ENCODE measurements around the gene FAM13B.
"Not testable (repeated sequence)": the region's sequence is repeated elsewhere in the genome, so short reads cannot be mapped to it uniquely, and the experiment has no call there.

FAM13B gene

GRCh38 chr5:138054206-138054605 lies 21.3 kb upstream of the FAM13B start:
- TF ChIP-seq, protein P1, sequence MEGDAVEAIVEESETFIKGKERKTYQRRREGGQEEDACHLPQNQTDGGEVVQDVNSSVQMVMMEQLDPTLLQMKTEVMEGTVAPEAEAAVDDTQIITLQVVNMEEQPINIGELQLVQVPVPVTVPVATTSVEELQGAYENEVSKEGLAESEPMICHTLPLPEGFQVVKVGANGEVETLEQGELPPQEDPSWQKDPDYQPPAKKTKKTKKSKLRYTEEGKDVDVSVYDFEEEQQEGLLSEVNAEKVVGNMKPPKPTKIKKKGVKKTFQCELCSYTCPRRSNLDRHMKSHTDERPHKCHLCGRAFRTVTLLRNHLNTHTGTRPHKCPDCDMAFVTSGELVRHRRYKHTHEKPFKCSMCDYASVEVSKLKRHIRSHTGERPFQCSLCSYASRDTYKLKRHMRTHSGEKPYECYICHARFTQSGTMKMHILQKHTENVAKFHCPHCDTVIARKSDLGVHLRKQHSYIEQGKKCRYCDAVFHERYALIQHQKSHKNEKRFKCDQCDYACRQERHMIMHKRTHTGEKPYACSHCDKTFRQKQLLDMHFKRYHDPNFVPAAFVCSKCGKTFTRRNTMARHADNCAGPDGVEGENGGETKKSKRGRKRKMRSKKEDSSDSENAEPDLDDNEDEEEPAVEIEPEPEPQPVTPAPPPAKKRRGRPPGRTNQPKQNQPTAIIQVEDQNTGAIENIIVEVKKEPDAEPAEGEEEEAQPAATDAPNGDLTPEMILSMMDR (IDR thresholded peaks at IDR 0.05; ENCODE audit: low read depth, low read length), result no peak
- no peak overlapping the region for H3K4me3 ChIP-seq (ENCODE audit: low read depth, low read length)
- H3K36me3 ChIP-seq, result no peaks in the 10 kb centered on the region
- DNase-seq, result no peak
- no peaks in the 10 kb centered on the region for H3K9me3 ChIP-seq (ENCODE audit: severe bottlenecking)
- no peak overlapping the region for H3K27ac ChIP-seq
- no peaks in the 10 kb centered on the region for H3K27me3 ChIP-seq (ENCODE audit: insufficient read depth, low read depth, severe bottlenecking)

DNA sequence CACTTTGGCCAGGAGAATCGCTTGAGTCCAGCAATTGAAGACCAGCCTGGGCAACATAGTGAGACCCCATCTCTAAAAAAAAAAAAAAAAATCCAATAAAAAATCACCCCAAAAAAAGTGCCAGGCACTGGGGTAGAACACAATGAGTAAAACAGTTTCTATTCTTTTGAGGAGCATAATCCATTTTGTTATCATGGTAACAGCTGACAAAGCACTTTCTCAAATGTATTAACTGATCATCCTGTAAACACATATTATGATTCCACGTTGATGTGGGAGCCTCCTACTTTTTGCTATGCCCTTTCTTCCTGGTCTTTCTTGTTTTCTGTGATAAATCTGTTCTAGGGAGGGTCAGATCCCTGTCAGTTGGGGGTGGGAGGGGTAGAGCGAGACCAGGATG lies 20.7 kb upstream of the FAM13B start:
- H3K9me3 ChIP-seq (ENCODE audit: severe bottlenecking), result no peaks in the 10 kb centered on the region
- H3K4me3 ChIP-seq (ENCODE audit: low read depth, low read length), result no peak overlapping the region
- no peaks in the 10 kb centered on the region for H3K36me3 ChIP-seq
- H3K27me3 ChIP-seq (ENCODE audit: insufficient read depth, low read depth, severe bottlenecking), result no peaks in the 10 kb centered on the region
- no peak for DNase-seq
- TF ChIP-seq, protein P1 (IDR thresholded peaks at IDR 0.05; ENCODE audit: low read depth, low read length), result no peak
- no peak overlapping the region for H3K27ac ChIP-seq

DNA sequence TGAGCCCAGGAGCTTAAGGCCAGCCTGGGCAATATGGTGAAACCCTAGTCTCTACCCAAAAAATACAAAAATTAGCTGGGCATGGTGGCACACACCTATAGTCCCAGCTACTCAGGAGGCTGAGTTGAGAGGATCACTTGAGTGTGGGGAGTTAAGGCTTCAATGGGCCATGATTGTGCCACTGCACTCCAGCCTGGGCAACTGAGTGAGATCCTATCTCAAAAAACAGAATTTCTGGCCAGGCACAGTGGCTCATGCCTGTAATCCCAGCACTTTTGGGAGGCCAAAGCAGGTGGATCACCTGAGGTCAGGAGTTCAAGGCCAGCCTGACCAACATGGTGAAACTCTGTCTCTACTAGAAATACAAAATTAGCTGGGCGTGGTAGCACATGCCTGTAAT lies 19.8 kb upstream of the FAM13B start:
- DNase-seq; H3K27ac ChIP-seq; H3K9me3 ChIP-seq (ENCODE audit: severe bottlenecking); H3K27me3 ChIP-seq (ENCODE audit: insufficient read depth, low read depth, severe bottlenecking); H3K4me3 ChIP-seq (ENCODE audit: low read depth, low read length); H3K36me3 ChIP-seq: not testable (repeated sequence)

DNA sequence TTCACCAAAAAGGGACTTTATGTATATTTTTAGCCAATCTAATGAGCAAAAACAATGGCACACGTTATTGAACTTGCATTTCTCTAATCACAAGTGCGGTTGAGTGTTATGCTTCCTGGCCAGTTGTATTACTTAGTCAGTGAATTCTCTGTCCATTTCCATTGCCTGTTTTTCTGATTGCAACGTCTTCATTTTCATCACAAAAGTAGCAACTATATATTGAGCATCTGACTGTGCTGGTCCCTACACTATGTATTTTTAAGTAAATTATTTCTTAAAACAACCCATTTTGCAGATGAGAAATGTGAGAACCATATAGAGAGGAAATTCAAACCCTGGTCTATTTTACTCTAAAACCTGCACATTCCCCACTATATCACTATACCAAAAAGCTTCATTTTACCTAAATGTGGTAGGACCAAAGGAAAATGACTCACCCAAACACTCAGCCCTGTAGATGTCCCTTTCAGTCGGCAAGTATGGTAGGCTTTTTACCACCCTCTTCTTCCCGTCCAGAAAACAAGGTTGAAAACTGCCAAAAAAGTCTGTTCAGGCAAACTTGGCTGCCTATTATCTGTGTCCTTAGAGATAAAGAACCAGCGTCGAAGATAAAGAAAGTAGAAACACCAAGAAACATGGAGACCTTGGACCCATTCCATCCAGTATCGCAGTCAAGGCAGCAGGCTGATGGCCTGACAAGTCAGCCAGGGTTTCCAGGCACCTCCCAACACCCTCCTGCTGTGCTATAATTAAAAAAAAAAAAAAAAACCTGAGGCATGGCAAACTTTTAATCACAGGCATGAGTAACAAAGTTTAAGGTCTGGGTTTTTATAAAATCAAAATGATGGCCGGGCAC lies 18.8 kb upstream of the FAM13B start:
- no peak overlapping the region for H3K27ac ChIP-seq
- H3K36me3 ChIP-seq, result no peaks in the 10 kb centered on the region
- DNase-seq, result no peak
- H3K4me3 ChIP-seq (ENCODE audit: low read depth, low read length), result no peak overlapping the region
- no peaks in the 10 kb centered on the region for H3K9me3 ChIP-seq (ENCODE audit: severe bottlenecking)
- H3K27me3 ChIP-seq (ENCODE audit: insufficient read depth, low read depth, severe bottlenecking), result no peaks in the 10 kb centered on the region
- TF ChIP-seq, protein P1 (IDR thresholded peaks at IDR 0.05; ENCODE audit: low read depth, low read length), result no peak

DNA sequence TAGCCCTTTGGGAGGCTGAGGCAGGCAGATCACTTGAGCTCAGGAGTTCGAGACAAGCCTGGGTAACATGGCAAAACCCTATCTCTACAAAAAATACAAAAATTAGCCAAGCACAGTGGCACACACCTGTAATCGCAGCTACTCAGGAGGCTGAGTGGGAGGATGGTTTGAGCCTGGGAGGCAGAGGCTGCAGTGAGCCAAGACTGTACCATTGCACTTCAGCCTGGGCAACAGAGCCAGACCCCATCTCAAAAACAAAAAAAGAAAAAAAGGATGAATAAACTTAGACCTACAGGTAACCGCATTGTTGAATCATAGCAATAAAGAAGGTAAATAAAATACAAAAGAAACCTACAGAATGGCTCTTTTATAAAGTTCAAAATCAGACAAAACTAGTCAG lies 12.4 kb upstream of the FAM13B start:
- H3K27me3 ChIP-seq (ENCODE audit: insufficient read depth, low read depth, severe bottlenecking); H3K9me3 ChIP-seq (ENCODE audit: severe bottlenecking); H3K36me3 ChIP-seq; H3K27ac ChIP-seq; DNase-seq; H3K4me3 ChIP-seq (ENCODE audit: low read depth, low read length): not testable (repeated sequence)

- Histone ChIP-seq H3K9me3 (ENCODE audit: severe bottlenecking) (no peaks in the 10 kb centered on the region), H3K4me3 (ENCODE audit: low read depth, low read length) (no peak overlapping the region), H3K27ac (no peak overlapping the region), H3K27me3 (ENCODE audit: insufficient read depth, low read depth, severe bottlenecking) (no peaks in the 10 kb centered on the region), H3K36me3 (no peaks in the 10 kb centered on the region)
- DNase-seq, result no peak
- TF ChIP-seq, protein P1 (IDR thresholded peaks at IDR 0.05; ENCODE audit: low read depth, low read length), result no peak
Observed at GRCh38 chr5:138038826-138039225, 5.9 kb upstream of the FAM13B start.

Data from WERI-Rb-1 (cell line).